Ovary (tissue), 3 donors: Measurements from ENCODE around the gene TANC2.

Source experiments
- EP300 ChIP-seq: sonication (generic); formaldehyde crosslinking; IDR thresholded peaks from one replicate; pipeline ENCODE4 v1.6.1; 2017; ENCODE audit warnings: antibody characterized with exemption
- POLR2A ChIP-seq: fragments of 450-650 bp; IDR thresholded peaks from one replicate; pipeline ENCODE4 v1.6.1; 2017; ENCODE audit warnings: antibody characterized with exemption, mild to moderate bottlenecking, moderate library complexity
- TF ChIP-seq, protein P1 (sequence below), 3 donors: fragments of 450-650 bp in 2 of 3; fragments of 200-600 bp in 1 of 3; IDR thresholded peaks; one replicate each; pipeline versions ENCODE4 v1.5.1 to v1.8.0; 2016 to 2022; ENCODE audit warnings: antibody characterized with exemption in 3 of 3, mild to moderate bottlenecking in 1 of 3
- donor health status: DM: no; HTN: no; CAD: no.

DNA sequence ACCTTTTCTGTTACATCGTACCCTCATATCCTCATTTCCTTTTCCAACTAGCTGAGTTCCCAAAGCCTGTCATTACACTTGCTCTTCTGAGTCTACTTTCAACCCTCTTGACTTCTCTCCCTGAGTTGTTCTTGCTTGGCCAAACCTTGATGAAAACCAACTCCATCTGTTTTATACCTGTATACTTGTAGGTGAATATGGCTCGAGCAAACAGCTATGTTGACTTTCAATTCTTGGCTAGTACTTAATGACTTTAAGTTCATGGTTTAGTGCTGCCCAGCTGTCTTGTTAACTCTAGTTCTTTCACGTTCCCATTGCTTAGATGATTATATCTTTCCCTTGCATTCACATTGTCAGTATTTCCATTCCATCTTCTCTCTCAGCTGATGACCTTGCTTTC, 14.8 kb downstream of the TANC2 start:
- no peak for TF ChIP-seq EP300
- TF ChIP-seq POLR2A: no peak
- TF ChIP-seq, protein P1, sequence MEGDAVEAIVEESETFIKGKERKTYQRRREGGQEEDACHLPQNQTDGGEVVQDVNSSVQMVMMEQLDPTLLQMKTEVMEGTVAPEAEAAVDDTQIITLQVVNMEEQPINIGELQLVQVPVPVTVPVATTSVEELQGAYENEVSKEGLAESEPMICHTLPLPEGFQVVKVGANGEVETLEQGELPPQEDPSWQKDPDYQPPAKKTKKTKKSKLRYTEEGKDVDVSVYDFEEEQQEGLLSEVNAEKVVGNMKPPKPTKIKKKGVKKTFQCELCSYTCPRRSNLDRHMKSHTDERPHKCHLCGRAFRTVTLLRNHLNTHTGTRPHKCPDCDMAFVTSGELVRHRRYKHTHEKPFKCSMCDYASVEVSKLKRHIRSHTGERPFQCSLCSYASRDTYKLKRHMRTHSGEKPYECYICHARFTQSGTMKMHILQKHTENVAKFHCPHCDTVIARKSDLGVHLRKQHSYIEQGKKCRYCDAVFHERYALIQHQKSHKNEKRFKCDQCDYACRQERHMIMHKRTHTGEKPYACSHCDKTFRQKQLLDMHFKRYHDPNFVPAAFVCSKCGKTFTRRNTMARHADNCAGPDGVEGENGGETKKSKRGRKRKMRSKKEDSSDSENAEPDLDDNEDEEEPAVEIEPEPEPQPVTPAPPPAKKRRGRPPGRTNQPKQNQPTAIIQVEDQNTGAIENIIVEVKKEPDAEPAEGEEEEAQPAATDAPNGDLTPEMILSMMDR (IDR thresholded peaks at IDR 0.05): no peak
